Suppressor macrophage (primary cell): Measurements from ENCODE around the gene RTL9.
A peak's percentile ranks its signal among the peaks of the same experiment; 100 is the strongest.
"Not testable (repeated sequence)": the region's sequence is repeated elsewhere in the genome, so short reads cannot be mapped to it uniquely, and the experiment has no call there.

ENCODE experiments used
- DNase-seq, 4 experiments: peaks; one replicate each; pipeline ENCODE4 v3.0.0-alpha.2; 2020 to 2022

Gene RTL9

DNA sequence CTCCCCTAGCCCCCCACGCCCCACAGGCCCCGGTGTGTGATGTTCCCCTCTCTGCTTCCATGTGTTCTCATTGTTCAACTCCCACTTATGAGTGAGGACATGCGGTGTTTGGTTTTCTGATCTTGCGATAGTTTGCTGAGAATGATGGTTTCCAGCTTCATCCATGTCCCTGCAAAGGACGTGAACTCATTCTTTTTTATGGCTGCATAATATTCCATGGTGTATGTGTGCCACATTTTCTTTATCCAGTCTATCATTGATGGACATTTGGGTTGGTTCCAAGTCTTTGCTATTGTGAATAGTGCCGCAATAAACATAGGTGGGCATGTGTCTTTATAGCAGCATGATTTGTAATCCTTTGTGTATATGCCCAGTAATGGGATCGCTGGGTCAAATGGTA, 47.6 kb downstream of the RTL9 start:
- DNase-seq: not testable (repeated sequence)

DNA sequence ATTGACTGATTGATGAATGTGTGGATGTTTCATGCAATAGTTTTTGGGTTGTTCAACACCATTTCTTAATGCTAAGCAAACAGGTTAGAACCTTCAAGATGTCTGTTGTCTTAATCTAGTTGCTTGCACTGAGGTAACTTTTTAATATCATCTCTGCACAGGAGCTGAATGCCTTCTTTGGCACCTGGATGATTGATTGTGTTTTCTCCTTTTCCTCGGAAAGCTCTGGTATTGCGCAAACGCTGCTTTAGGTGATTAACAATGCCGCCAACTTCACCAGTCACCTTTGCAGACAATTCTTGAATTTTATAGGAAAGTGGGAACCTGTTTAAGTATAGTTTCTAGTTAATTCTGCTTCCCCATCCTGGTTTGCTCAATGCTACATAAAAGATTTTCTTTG, 48.2 kb downstream of the RTL9 start:
- no peak for DNase-seq

DNA sequence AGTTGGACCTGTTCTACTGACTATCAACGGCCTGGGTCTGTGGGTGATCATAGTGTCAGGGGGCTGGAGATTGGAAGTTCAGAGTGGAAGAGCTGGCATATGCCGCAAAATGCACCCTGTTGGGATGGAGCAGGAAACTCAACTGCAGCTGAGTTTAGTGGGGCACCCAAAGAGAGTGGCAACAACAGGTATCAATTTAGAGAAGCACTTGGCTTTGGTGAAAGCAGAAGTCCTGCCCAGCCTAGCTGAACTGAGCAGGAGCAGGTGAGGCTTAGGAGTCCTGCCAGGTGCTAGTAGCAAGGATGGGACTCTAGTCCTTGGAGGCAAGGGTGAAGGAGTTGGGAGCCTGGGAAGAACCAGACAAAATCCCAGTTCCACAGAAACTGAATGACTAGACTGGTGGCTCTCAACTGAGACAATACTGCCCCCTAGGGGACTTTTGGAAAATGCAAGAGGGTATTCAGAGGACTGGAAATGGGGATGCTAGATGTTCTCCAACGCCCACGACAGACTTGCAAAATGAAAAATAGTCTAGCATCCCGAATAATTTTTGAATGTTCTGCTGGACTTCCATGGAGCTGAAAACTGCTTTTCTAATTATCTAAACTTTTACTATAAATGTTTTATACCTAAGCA, 49.4 kb downstream of the RTL9 start:
- DNase-seq: peak; percentile 70 to 79 (median 72)
